ENCODE data around the gene MAPK7. TPM values are rescaled to one million over a fixed set of nuclear protein-coding genes. Genes with fewer than 3 reads are reported as not detected.
A peak's percentile ranks its signal among the peaks of the same experiment; 100 is the strongest.

MAPK7 gene
- total and polyA plus RNA-seq, 2 of the 8 experiments (the other 6 are each of a cell fraction or from before 2014, with no cell fraction given): 15.2 to 28.1 TPM

- TF ChIP-seq E2F6 (IDR thresholded peaks at IDR 0.05) (no peak), CTBP2 (IDR thresholded peaks at IDR 0.05; ENCODE audit: borderline replicate concordance, insufficient read depth, insufficient read length, low read length) (no peak), ASH2L (IDR thresholded peaks at IDR 0.05; ENCODE audit: low read length) (peak; percentile 97), POLR2AphosphoS5 (IDR thresholded peaks at IDR 0.05; ENCODE audit: low read depth, low read length) (peak; percentile 50), BCL11A (IDR thresholded peaks at IDR 0.05; ENCODE audit: low read depth in 2 of 2, low read length in 2 of 2) (no peak), POU5F1 (IDR thresholded peaks at IDR 0.05; ENCODE audit: low read depth, low read length) (no peak), CREB1 (IDR thresholded peaks at IDR 0.05) (peak; percentile 46; the same call in 1 of the 2 replicates), CTCF (IDR thresholded peaks at IDR 0.05; ENCODE audit: control extremely low read depth in 1 of 3, insufficient read depth in 1 of 3, low read depth in 1 of 3, low read length in 3 of 3) (no peak), HDAC6 (IDR thresholded peaks at IDR 0.05; ENCODE audit: low read depth, low read length) (no peak), TEAD4 (IDR thresholded peaks at IDR 0.05; ENCODE audit: low read depth, low read length) (no peak), GTF2F1 (IDR thresholded peaks at IDR 0.05; ENCODE audit: borderline replicate concordance, low read depth, low read length) (no peak), ATF3 (IDR thresholded peaks at IDR 0.05; ENCODE audit: insufficient read depth, low read depth, low read length) (no peak), SIN3A (conservative IDR thresholded peaks at IDR 0.05 in 1 of 2, IDR thresholded peaks at IDR 0.05 in 1 of 2; ENCODE audit: low read depth in 1 of 2, low read length in 2 of 2) (peak; percentile 31 to 73; a peak in 2 of 4 replicates), CHD1 (IDR thresholded peaks at IDR 0.05; ENCODE audit: low read depth, low read length) (no peak), EP300 (IDR thresholded peaks at IDR 0.05; ENCODE audit: borderline replicate concordance in 1 of 2, low read depth in 2 of 2, low read length in 2 of 2) (no peak), NANOG (IDR thresholded peaks at IDR 0.05; ENCODE audit: insufficient read depth, low read depth, low read length, poor library complexity, severe bottlenecking) (no peak), KDM1A (IDR thresholded peaks at IDR 0.05; ENCODE audit: borderline replicate concordance, low read length) (no peak), PHF8 (conservative IDR thresholded peaks at IDR 0.05; ENCODE audit: low read depth, low read length) (peak; percentile 75)
These were observed 489 bp upstream of the MAPK7 start (continued) for GRCh38 chr17:19377602-19378415.

Measured in H1 (cell line).